AG09309 (cell line): ENCODE results near the gene ZDHHC8.
A peak's percentile ranks its signal among the peaks of the same experiment; 100 is the strongest.

Experiments
- DNase-seq: peaks from one replicate; pipeline ENCODE4 v3.0.0-alpha.2; 2010; ENCODE audit warnings: low read depth
- H3K4me3 ChIP-seq: 2 replicates; pipeline ENCODE4 v1.5.1; 2011; ENCODE audit warnings: mild to moderate bottlenecking, low read depth, low read length, moderate library complexity; ENCODE audit not compliant: control insufficient read depth
- CTCF ChIP-seq: IDR thresholded peaks from 2 replicates; pipeline ENCODE4 v1.5.1; 2011; ENCODE audit warnings: mild to moderate bottlenecking, low read depth, low read length, inconsistent platforms; ENCODE audit not compliant: insufficient read depth, control insufficient read depth; ENCODE audit errors: missing control alignments

The ZDHHC8 gene

GRCh38 chr22:20107471-20107901 lies 24.1 kb upstream of the ZDHHC8 start:
- H3K4me3 ChIP-seq = no peak overlapping the region
- TF ChIP-seq CTCF = no peak
- DNase-seq = no peak

GRCh38 chr22:20107951-20108756 lies 23.4 kb upstream of the ZDHHC8 start:
- TF ChIP-seq CTCF = no peak
- no peak overlapping the region for H3K4me3 ChIP-seq
- no peak for DNase-seq

- DNase-seq = no peak
- TF ChIP-seq CTCF = no peak
Observed at GRCh38 chr22:20108757-20109230, 22.8 kb upstream of the ZDHHC8 start.

GRCh38 chr22:20109411-20110358 lies 21.9 kb upstream of the ZDHHC8 start:
- no peak overlapping the region for H3K4me3 ChIP-seq
- no peak for DNase-seq
- TF ChIP-seq CTCF = no peak

More at GRCh38 chr22:20108757-20109230, 22.8 kb upstream of the ZDHHC8 start:
- no peak overlapping the region for H3K4me3 ChIP-seq

- H3K4me3 ChIP-seq = no peak overlapping the region
- no peak for TF ChIP-seq CTCF
Observed at GRCh38 chr22:20110359-20110985, 21.1 kb upstream of the ZDHHC8 start.

GRCh38 chr22:20111045-20111688 lies 20.4 kb upstream of the ZDHHC8 start:
- TF ChIP-seq CTCF = peak; percentile 47
- no peak for DNase-seq
- H3K4me3 ChIP-seq = no peak overlapping the region

More at GRCh38 chr22:20110359-20110985, 21.1 kb upstream of the ZDHHC8 start:
- DNase-seq = no peak
